ENCODE data around the gene RELL2.

The RELL2 gene

DNA sequence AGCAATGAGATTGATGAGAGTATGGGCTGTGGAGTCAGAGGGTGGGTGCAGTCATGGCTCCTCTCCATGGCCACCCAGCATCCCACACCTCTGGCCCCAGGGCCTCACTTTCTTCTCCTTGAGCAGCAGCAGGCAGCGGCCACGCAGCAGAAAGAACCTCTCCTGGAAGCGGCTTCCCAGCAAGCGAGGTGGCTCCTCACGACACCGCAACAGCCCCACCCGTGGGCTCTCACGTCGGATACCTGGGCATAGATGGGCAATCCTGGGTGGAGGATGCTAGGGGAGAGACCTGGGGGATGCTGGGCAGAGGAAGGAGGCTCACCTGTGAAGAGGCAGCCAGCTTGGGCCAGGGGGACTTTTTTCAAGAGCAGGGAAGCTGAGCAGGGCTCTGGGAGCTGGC lies 19.6 kb downstream of the RELL2 start:
- POLR2A ChIA-PET = no interaction called here
- TF ChIP-seq CTBP1 (IDR thresholded peaks at IDR 0.05; ENCODE audit: borderline replicate concordance) (no peak), ZNF384 (IDR thresholded peaks at IDR 0.05) (no peak)
- TF ChIP-seq, protein P1, sequence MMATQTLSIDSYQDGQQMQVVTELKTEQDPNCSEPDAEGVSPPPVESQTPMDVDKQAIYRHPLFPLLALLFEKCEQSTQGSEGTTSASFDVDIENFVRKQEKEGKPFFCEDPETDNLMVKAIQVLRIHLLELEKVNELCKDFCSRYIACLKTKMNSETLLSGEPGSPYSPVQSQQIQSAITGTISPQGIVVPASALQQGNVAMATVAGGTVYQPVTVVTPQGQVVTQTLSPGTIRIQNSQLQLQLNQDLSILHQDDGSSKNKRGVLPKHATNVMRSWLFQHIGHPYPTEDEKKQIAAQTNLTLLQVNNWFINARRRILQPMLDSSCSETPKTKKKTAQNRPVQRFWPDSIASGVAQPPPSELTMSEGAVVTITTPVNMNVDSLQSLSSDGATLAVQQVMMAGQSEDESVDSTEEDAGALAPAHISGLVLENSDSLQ (IDR thresholded peaks at IDR 0.05) = no peak
- CTCF ChIA-PET = no interaction called here
- DNase-seq (ENCODE audit: extremely low spot score) = no peak

DNA sequence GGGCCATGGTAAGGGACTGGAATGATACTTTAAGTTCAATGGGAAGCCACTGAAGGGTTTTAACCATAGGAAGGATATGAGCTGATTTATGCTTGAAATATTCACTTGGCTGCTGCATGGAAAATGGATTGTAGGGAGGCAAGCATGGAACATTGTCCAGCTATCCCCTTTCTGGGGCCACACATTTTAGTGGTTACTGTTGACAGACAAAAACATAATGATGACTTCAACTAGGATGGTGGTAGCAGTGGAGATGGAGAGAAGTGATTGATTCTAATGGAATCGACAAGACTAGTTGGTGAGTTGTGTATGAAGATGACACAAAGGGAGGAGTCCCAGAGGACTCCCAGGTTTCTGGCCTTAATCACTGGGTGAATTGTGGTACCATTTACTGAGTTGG lies 20.6 kb downstream of the RELL2 start:
- POLR2A ChIA-PET = interaction anchor here (1.1 kb wide), 1 partner anchor 20 kb away, joined by 3 read pairs; the partner anchor contains the start of gene RELL2
- no peak for DNase-seq (ENCODE audit: extremely low spot score)
- no peak for TF ChIP-seq FOXK2 (IDR thresholded peaks at IDR 0.05)
- TF ChIP-seq ZNF384 (IDR thresholded peaks at IDR 0.05) = no peak
- TF ChIP-seq, protein P1 (IDR thresholded peaks at IDR 0.05) = no peak
- no peak for TF ChIP-seq SUZ12 (IDR thresholded peaks at IDR 0.05)
- TF ChIP-seq NFRKB (IDR thresholded peaks at IDR 0.05) = no peak
- TF ChIP-seq BHLHE40 (IDR thresholded peaks at IDR 0.05; ENCODE audit: borderline replicate concordance) = no peak
- no peak for TF ChIP-seq SP1 (IDR thresholded peaks at IDR 0.05)
- TF ChIP-seq CTBP1 (IDR thresholded peaks at IDR 0.05; ENCODE audit: borderline replicate concordance) = no peak
- TF ChIP-seq TARDBP (IDR thresholded peaks at IDR 0.05) = no peak
- TF ChIP-seq ELF4 (IDR thresholded peaks at IDR 0.05) = no peak
- no peak for TF ChIP-seq HDGF (IDR thresholded peaks at IDR 0.05; ENCODE audit: borderline replicate concordance)
- TF ChIP-seq L3MBTL2 (conservative IDR thresholded peaks at IDR 0.05) = no peak
- TF ChIP-seq ARNT (IDR thresholded peaks at IDR 0.05) = no peak
- TF ChIP-seq FOXM1 (IDR thresholded peaks at IDR 0.05; ENCODE audit: borderline replicate concordance) = no peak
- no peak for TF ChIP-seq FOXA1 (IDR thresholded peaks at IDR 0.05)
- TF ChIP-seq LEF1 (IDR thresholded peaks at IDR 0.05; ENCODE audit: borderline replicate concordance) = no peak
- CTCF ChIA-PET = no interaction called here

DNA sequence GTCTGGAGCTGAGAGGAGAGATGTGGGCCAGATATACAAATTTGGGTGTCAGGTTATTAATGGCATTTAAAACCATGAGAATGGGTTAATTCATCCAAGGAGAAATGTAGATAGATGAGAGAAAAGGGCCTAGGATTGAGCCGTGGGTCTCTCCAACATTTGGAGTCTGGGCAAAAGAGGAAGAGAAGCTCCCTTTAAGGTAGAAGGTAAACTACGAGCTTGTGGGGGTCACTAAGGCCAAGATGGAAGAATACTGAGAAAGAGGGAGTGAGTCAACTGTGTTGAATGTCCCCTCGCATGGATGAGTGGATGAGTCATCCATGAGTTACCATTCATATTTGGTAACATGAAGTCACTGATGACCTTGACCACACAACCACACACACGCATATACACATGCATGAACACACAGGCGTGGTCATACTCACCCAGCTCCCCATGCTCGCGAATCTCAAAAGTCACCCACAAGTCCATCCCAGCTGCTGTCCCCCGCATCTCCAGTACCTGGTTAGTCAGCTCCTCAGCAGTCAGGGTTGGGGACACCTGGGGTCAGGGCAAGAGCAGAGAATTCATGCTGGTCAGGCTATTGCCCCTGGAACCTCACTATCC lies 21.2 kb downstream of the RELL2 start:
- DNase-seq (ENCODE audit: extremely low spot score) = no peak
- ChIA-PET POLR2A (interaction anchor here (1.1 kb wide), 1 partner anchor 21 kb away, joined by 3 read pairs; the partner anchor contains the start of gene RELL2), CTCF (no interaction called here)
- TF ChIP-seq L3MBTL2 (conservative IDR thresholded peaks at IDR 0.05) (no peak), HDGF (IDR thresholded peaks at IDR 0.05; ENCODE audit: borderline replicate concordance) (no peak), ZNF384 (IDR thresholded peaks at IDR 0.05) (no peak), FOXM1 (IDR thresholded peaks at IDR 0.05; ENCODE audit: borderline replicate concordance) (no peak), SP1 (IDR thresholded peaks at IDR 0.05) (no peak), BHLHE40 (IDR thresholded peaks at IDR 0.05; ENCODE audit: borderline replicate concordance) (no peak), ARNT (IDR thresholded peaks at IDR 0.05) (no peak), FOXK2 (IDR thresholded peaks at IDR 0.05) (no peak), SUZ12 (IDR thresholded peaks at IDR 0.05) (no peak), ELF4 (IDR thresholded peaks at IDR 0.05) (no peak), LEF1 (IDR thresholded peaks at IDR 0.05; ENCODE audit: borderline replicate concordance) (no peak), NFRKB (IDR thresholded peaks at IDR 0.05) (no peak)
- TF ChIP-seq, protein P1 (IDR thresholded peaks at IDR 0.05) = no peak

DNA sequence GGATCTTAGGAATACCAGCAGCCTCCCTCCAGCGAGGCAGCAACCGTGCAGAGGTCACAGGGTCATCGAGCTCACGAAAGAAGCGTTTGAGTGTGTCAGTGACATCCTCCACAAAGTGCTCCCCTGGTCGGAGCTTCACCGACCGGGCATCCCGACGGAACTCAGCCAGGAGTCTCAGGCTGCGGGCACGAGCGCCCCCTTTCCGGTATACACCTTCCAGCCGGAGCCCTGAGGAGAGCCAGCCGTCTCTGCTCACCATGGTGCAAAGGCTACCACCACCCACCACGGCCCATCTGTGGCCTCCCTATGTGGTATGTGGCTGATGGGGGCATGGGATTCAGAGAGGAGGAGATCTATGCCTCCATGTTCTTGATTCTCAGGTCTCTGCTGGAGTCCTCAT lies 25.2 kb downstream of the RELL2 start:
- DNase-seq (ENCODE audit: extremely low spot score) = no peak
- TF ChIP-seq LEF1 (IDR thresholded peaks at IDR 0.05; ENCODE audit: borderline replicate concordance) = no peak
- no peak for TF ChIP-seq FOXK2 (IDR thresholded peaks at IDR 0.05)
- no peak for TF ChIP-seq ELF4 (IDR thresholded peaks at IDR 0.05)
- TF ChIP-seq SUZ12 (IDR thresholded peaks at IDR 0.05) = no peak
- no peak for TF ChIP-seq L3MBTL2 (conservative IDR thresholded peaks at IDR 0.05)
- ChIA-PET CTCF (no interaction called here), POLR2A (interaction anchor here (0.8 kb wide), 1 partner anchor 25 kb away, joined by 4 read pairs; the partner anchor contains the start of genes HDAC3 and RELL2)

DNA sequence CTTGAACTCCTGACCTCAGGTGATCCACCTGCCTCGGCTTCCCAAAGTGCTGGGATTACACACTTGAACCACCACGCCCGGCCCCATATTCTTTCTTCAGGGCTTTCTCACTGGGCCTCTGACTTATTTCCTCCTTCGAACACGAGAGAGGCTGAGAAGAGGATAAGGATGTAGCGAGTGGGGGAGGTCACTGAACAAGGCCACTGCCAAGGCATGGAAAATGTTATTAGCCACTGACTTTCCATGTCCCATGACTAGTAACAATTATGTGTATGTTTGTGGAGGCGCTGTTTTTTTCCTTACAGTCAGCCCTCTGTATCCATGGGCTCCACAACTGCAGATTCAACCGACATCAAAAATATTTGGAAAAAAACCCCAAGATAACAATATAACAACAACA lies 26.7 kb downstream of the RELL2 start:
- ChIA-PET CTCF (interaction anchor here (0.6 kb wide), 1 partner anchor 440 kb away, joined by 3 read pairs; the partner anchor contains the start of gene PCDHB14), POLR2A (no interaction called here)
- DNase-seq (ENCODE audit: extremely low spot score) = no peak
- TF ChIP-seq TARDBP (IDR thresholded peaks at IDR 0.05) (no peak), CTBP1 (IDR thresholded peaks at IDR 0.05; ENCODE audit: borderline replicate concordance) (no peak), FOXM1 (IDR thresholded peaks at IDR 0.05; ENCODE audit: borderline replicate concordance) (no peak), L3MBTL2 (conservative IDR thresholded peaks at IDR 0.05) (no peak), SP1 (IDR thresholded peaks at IDR 0.05) (no peak), FOXA1 (IDR thresholded peaks at IDR 0.05) (no peak), ELF4 (IDR thresholded peaks at IDR 0.05) (no peak), BHLHE40 (IDR thresholded peaks at IDR 0.05; ENCODE audit: borderline replicate concordance) (no peak), ARNT (IDR thresholded peaks at IDR 0.05) (no peak), LEF1 (IDR thresholded peaks at IDR 0.05; ENCODE audit: borderline replicate concordance) (no peak), ZNF384 (IDR thresholded peaks at IDR 0.05) (no peak), NFRKB (IDR thresholded peaks at IDR 0.05) (no peak)

DNA sequence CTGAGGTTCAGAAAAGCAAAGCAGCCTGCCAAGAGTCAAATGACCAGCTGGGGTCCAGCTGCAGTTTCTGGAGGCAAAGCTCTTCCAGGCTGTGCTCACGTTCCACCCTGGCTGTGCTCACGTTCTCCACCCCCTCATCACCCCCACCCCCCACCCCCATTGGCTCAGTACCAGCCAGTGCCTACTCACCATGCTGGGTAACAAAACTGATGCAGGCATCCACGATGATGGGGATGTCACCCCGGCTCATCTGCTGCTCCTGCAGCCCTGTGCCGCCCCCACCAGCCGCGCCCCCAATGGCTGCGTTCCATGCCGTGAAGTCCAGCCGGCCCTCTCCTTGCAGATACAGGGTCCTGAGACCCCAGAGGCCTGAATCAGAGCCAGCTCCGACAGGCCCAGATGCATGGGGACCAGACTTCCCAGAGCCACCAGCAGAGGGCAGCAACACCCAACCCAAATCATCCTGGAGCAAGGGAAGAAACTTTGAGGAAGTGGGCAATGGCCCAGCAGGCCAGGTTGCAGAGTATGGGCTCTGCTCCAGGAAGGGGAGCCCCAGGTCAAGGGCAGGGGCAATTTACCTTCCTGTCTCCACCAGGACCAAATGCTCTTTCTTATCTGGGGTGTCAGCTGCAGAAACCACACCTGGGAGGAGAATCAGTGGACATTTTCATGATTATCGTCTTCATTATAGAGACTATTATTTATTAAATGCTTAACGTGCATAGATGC lies 28.1 kb downstream of the RELL2 start:
- CTCF ChIA-PET = interaction anchor here (0.6 to 2.2 kb wide), 13 partner anchors 11 to 1626 kb away, joined by 3 to 15 read pairs (median 3); partner anchors contain the start of genes FCHSD1, HDAC3, RELL2 and RNF14
- TF ChIP-seq HDGF (IDR thresholded peaks at IDR 0.05; ENCODE audit: borderline replicate concordance) (no peak), ELF4 (IDR thresholded peaks at IDR 0.05) (0 out of 2 replicates have a peak, but pooled peaks have one; percentile 19)
- POLR2A ChIA-PET = interaction anchor here (1.0 kb wide), 1 partner anchor 28 kb away, joined by 3 read pairs; the partner anchor contains the start of genes HDAC3 and RELL2
- DNase-seq (ENCODE audit: extremely low spot score) = peak; percentile 84
